Transverse colon (tissue), 4 donors: Measurements from ENCODE around the gene AGMO. TPM values are rescaled to one million over a fixed set of nuclear protein-coding genes. Genes with fewer than 3 reads are reported as not detected.

Experiments used
- DNase-seq: peaks from one replicate; pipeline ENCODE4 v3.0.0-alpha.2; 2019
- H3K27ac ChIP-seq, 4 donors: fragments of 200-600 bp; sonication (generic); 2 replicates each; pipeline ENCODE4 v1.5.1; 2016 to 2018; ENCODE audit warnings: inconsistent platforms in 4 of 4
- H3K27me3 ChIP-seq: fragments of 200-600 bp; sonication (generic); 2 replicates; pipeline ENCODE4 v1.5.1; 2017; ENCODE audit warnings: inconsistent platforms
- H3K36me3 ChIP-seq, 4 donors: fragments of 200-600 bp; sonication (generic); 2 replicates each; pipeline ENCODE4 v1.5.1; 2017 to 2019; ENCODE audit warnings: inconsistent platforms in 4 of 4
- H3K4me1 ChIP-seq, 4 donors: fragments of 200-600 bp; sonication (generic); 2 replicates each; pipeline ENCODE4 v1.5.1; 2017 to 2020; ENCODE audit warnings: inconsistent platforms in 4 of 4
- H3K4me3 ChIP-seq, 4 donors: fragments of 200-600 bp; sonication (generic); 1 replicate in 1 of 4; 2 replicates in 3 of 4; pipeline versions ENCODE4 v1.5.1 to v1.6.1; 2017 to 2019; ENCODE audit warnings: inconsistent platforms in 4 of 4
- H3K9me3 ChIP-seq, 2 donors: fragments of 200-600 bp; sonication (generic); 2 replicates each; pipeline ENCODE4 v1.5.1; 2017 to 2019; ENCODE audit warnings: inconsistent platforms in 2 of 2
- CTCF ChIP-seq, 5 experiments: fragments of 200-600 bp in 3 of 5; fragments of 450-650 bp in 2 of 5; sonication (generic) in 3 of 5; IDR thresholded peaks; 1 replicate in 2 of 5; 2 replicates in 3 of 5; pipeline ENCODE4 v1.5.1; 2016 to 2017; ENCODE audit warnings: antibody characterized with exemption in 5 of 5, inconsistent platforms in 3 of 5, mild to moderate bottlenecking in 2 of 5, moderate library complexity in 1 of 5
- EP300 ChIP-seq: sonication (generic); formaldehyde crosslinking; IDR thresholded peaks from one replicate; pipeline ENCODE4 v1.6.1; 2017; ENCODE audit warnings: antibody characterized with exemption, low read depth
- POLR2A ChIP-seq: fragments of 450-650 bp; IDR thresholded peaks from one replicate; pipeline ENCODE4 v1.6.1; 2016; ENCODE audit warnings: antibody characterized with exemption, mild to moderate bottlenecking, moderate library complexity
- POLR2AphosphoS5 ChIP-seq, 3 donors: sonication (generic); formaldehyde crosslinking; IDR thresholded peaks; one replicate each; pipeline ENCODE4 v1.6.1; 2016; ENCODE audit warnings: antibody characterized with exemption in 3 of 3
- WGBS, 2 donors: methylation state at CpG; one replicate each; pipeline ENCODE4 v1.1.5; 2018; ENCODE audit warnings: low coverage in 1 of 2; 5-methylcytosine and 5-hydroxymethylcytosine counted together
- in situ Hi-C, 4 donors: fragments of 200-750 bp; cut with MboI; loops; one replicate each; pipeline versions ENCODE4 v1.15.0 to v1.15.1; 2017; ENCODE audit warnings: low sequenced_read_pairs in 3 of 4, low pct_ligation_motif_present in 1 of 4, low pct_unique_long_range_greater_than_20kb in 1 of 4
- intact Hi-C: fragments of 100-400 bp; cut with DNase I; formaldehyde crosslinking; loops from one replicate; pipeline ENCODE4 v1.15.1; 2023; ENCODE audit warnings: low total_unique reads
- total RNA-seq, 4 donors: library from RNA; depleted of rRNA; stranded (reverse); fragments of >200 nt; gene quantifications; one replicate each; pipeline ENCODE4 v1.1.0, GENCODE V29; 2016

AGMO gene
- total RNA-seq, 4 donors from 2014 or later, result 1.5 to 5.7 (median 2.7) TPM; not detected in 1

- WGBS, 2 donors, result 26 to 40% methylated on average over 3 of the region's 3 CpGs
- Histone ChIP-seq H3K36me3 (no peaks in the 10 kb centered on the region), H3K27me3 (no peaks in the 10 kb centered on the region), H3K4me3 (no peak overlapping the region), H3K9me3 (no peaks in the 10 kb centered on the region), H3K27ac (no peak overlapping the region), H3K4me1 (peaks cover 0 to 3% (median 0%) of the 10 kb centered on the region in 4 donors)
- TF ChIP-seq POLR2AphosphoS5 (IDR thresholded peaks at IDR 0.05) (no peak), EP300 (no peak), CTCF (IDR thresholded peaks at IDR 0.05) (no peak), POLR2A (no peak)
- intact Hi-C loops (no loop called here), in situ Hi-C loops (no loop called here)
- no peak for DNase-seq
Observed at GRCh38 chr7:15158141-15158810, 403.5 kb downstream of the AGMO start.

Other genes with a start within 250 kb of the AGMO start
- 1 to 10 TPM in 1 of 4 donors, under 1 TPM in 1, not detected in 2; 0.64 to 1.6 TPM for gene MEOX2, start 124.7 kb upstream of the AGMO start, total RNA-seq